NCI-H2196 treated with DMSO at 0.1 percent for 48 hours (cell line): ENCODE measurements around the gene MCF2L2.

Experiments used
- DNase-seq: peaks from one replicate; lab custom pipeline; 2025; ENCODE audit not compliant: unreplicated experiment; lab: John Stamatoyannopoulos, UW

Gene MCF2L2

GRCh38 chr3:183212096-183212495 is 216.3 kb downstream of the MCF2L2 start:
- DNase-seq = no peak

- no peak for DNase-seq
Observed at GRCh38 chr3:183211352-183211751, 217.1 kb downstream of the MCF2L2 start.

GRCh38 chr3:183210862-183211341 is 217.5 kb downstream of the MCF2L2 start:
- no peak for DNase-seq

- no peak for DNase-seq
Observed at GRCh38 chr3:183210341-183210740, 218.1 kb downstream of the MCF2L2 start.

GRCh38 chr3:183208800-183209199 is 219.6 kb downstream of the MCF2L2 start:
- DNase-seq = no peak

- DNase-seq = no peak
Observed at GRCh38 chr3:183208260-183208659, 220.2 kb downstream of the MCF2L2 start.

- no peak for DNase-seq
Observed at GRCh38 chr3:183203670-183204069, 224.7 kb downstream of the MCF2L2 start.

- DNase-seq = no peak
Observed at GRCh38 chr3:183202004-183202722, 226.3 kb downstream of the MCF2L2 start.

GRCh38 chr3:183198939-183199338 is 229.5 kb downstream of the MCF2L2 start:
- DNase-seq = no peak

GRCh38 chr3:183197734-183198133 is 230.7 kb downstream of the MCF2L2 start:
- DNase-seq = no peak

GRCh38 chr3:183195266-183195665 is 233.2 kb downstream of the MCF2L2 start:
- DNase-seq = no peak

GRCh38 chr3:183193762-183194689 is 234.4 kb downstream of the MCF2L2 start:
- peak; percentile 70 for DNase-seq

GRCh38 chr3:183192650-183193300 is 235.6 kb downstream of the MCF2L2 start:
- no peak for DNase-seq

- DNase-seq = no peak
Observed at GRCh38 chr3:183189641-183190040, 238.8 kb downstream of the MCF2L2 start.

- DNase-seq = no peak
Observed at GRCh38 chr3:183188895-183189462, 239.4 kb downstream of the MCF2L2 start.

- DNase-seq = no peak
Observed at GRCh38 chr3:183185696-183186095, 242.7 kb downstream of the MCF2L2 start.

- no peak for DNase-seq
Observed at GRCh38 chr3:183182732-183183610, 245.4 kb downstream of the MCF2L2 start.

- DNase-seq = no peak
Observed at GRCh38 chr3:183182073-183182472, 246.3 kb downstream of the MCF2L2 start.

- DNase-seq = no peak
Observed at GRCh38 chr3:183181606-183182005, 246.8 kb downstream of the MCF2L2 start.

- DNase-seq = no peak
Observed at GRCh38 chr3:183180784-183181295, 247.6 kb downstream of the MCF2L2 start.
